GM23338 (cell line): ENCODE results near the gene C1RL. TPM values are rescaled to one million over a fixed set of nuclear protein-coding genes. Genes with fewer than 3 reads are reported as not detected.

Experiments used
- ATAC-seq: fragments of 200-7000 bp; cut with Tn5 transposase; 3 replicates; pipeline ENCODE4 v1.9.1; 2020
- DNase-seq: peaks from one replicate; pipeline ENCODE4 v3.0.0-alpha.2; 2015; ENCODE audit warnings: low spot score
- H2AFZ ChIP-seq: fragments of 200-600 bp; sonication (generic); 2 replicates; pipeline ENCODE4 v1.8.0; 2016; ENCODE audit warnings: antibody characterized with exemption, mild to moderate bottlenecking, moderate library complexity
- H3F3A ChIP-seq: fragments of 200-600 bp; sonication (generic); replicated peaks from 2 replicates; pipeline ENCODE4 v1.8.0; 2017; ENCODE audit warnings: antibody characterized with exemption, mixed run types, low read depth
- H3K27ac ChIP-seq: fragments of 200-600 bp; sonication (generic); 2 replicates; pipeline ENCODE4 v1.6.1; 2016; ENCODE audit warnings: low read depth
- H3K27me3 ChIP-seq: fragments of 200-600 bp; sonication (generic); 2 replicates; pipeline ENCODE4 v1.8.0; 2016; ENCODE audit warnings: mild to moderate bottlenecking, mixed run types, moderate library complexity; ENCODE audit not compliant: insufficient read depth
- H3K36me3 ChIP-seq: fragments of 200-600 bp; sonication (generic); 2 replicates; pipeline ENCODE4 v1.8.0; 2016; ENCODE audit warnings: mild to moderate bottlenecking; ENCODE audit not compliant: insufficient read depth
- H3K4me1 ChIP-seq: fragments of 200-600 bp; sonication (generic); 2 replicates; pipeline ENCODE4 v1.8.0; 2016; ENCODE audit warnings: mild to moderate bottlenecking, moderate library complexity; ENCODE audit not compliant: insufficient read depth
- H3K4me2 ChIP-seq: fragments of 200-600 bp; sonication (generic); 2 replicates; pipeline ENCODE4 v1.7.1; 2017; ENCODE audit warnings: mixed run types
- H3K4me3 ChIP-seq: fragments of 200-600 bp; sonication (generic); 2 replicates; pipeline ENCODE4 v1.6.1; 2016; ENCODE audit warnings: mixed run types
- H3K79me2 ChIP-seq: fragments of 200-600 bp; sonication (generic); replicated peaks from 2 replicates; pipeline ENCODE4 v1.8.0; 2017; ENCODE audit warnings: mild to moderate bottlenecking; ENCODE audit not compliant: insufficient read depth
- H3K9me2 ChIP-seq: fragments of 200-600 bp; sonication (generic); 2 replicates; pipeline ENCODE4 v1.8.0; 2017; ENCODE audit not compliant: insufficient read depth
- H4K20me1 ChIP-seq: fragments of 200-600 bp; sonication (generic); replicated peaks from 2 replicates; pipeline ENCODE4 v1.8.0; 2017; ENCODE audit warnings: mild to moderate bottlenecking; ENCODE audit not compliant: insufficient read depth
- H3K27ac Mint-ChIP-seq: 2 replicates; pipeline ENCODE4 v1.8.0; 2020; ENCODE audit warnings: inconsistent platforms, mild to moderate bottlenecking, moderate library complexity, mixed read lengths
- H3K27me3 Mint-ChIP-seq: 3 replicates; pipeline ENCODE4 v1.8.0; 2022; ENCODE audit warnings: low read depth, mild to moderate bottlenecking, moderate library complexity, mixed read lengths, inconsistent platforms; ENCODE audit not compliant: insufficient read depth, poor library complexity
- H3K36me3 Mint-ChIP-seq: 3 replicates; pipeline ENCODE4 v1.8.0; 2021; ENCODE audit warnings: low read depth, mild to moderate bottlenecking, inconsistent platforms, moderate library complexity, mixed read lengths
- H3K4me1 Mint-ChIP-seq: 3 replicates; pipeline ENCODE4 v1.8.0; 2020; ENCODE audit warnings: mild to moderate bottlenecking, inconsistent platforms, mixed read lengths
- H3K4me3 Mint-ChIP-seq: 3 replicates; pipeline ENCODE4 v1.8.0; 2021; ENCODE audit warnings: moderate library complexity, mild to moderate bottlenecking, inconsistent platforms, mixed read lengths
- H3K9me3 Mint-ChIP-seq: 3 replicates; pipeline ENCODE4 v1.8.0; 2020; ENCODE audit warnings: moderate library complexity, mild to moderate bottlenecking, inconsistent platforms, mixed read lengths
- CREB1 ChIP-seq: fragments of 250-450 bp; sonication (Bioruptor Pico); IDR thresholded peaks from 2 replicates; pipeline ENCODE4 v1.5.0; 2020; ENCODE audit warnings: low read depth, mild to moderate bottlenecking, moderate library complexity
- CTCF ChIP-seq, 2 experiments: fragments of 200-600 bp in 1 of 2; sonication (generic) in 1 of 2; conservative IDR thresholded peaks; 2 replicates each; pipeline versions ENCODE4 v1.5.1 to v1.6.1; 2016 to 2017; ENCODE audit warnings: antibody characterized with exemption in 2 of 2, low read depth in 2 of 2, mild to moderate bottlenecking in 2 of 2, moderate library complexity in 1 of 2
- ETS1 ChIP-seq: IDR thresholded peaks from 2 replicates; pipeline ENCODE4 v1.6.1; 2016; ENCODE audit warnings: antibody characterized with exemption
- EZH2 ChIP-seq: fragments of 200-600 bp; sonication (generic); IDR thresholded peaks from one replicate; pipeline ENCODE4 v1.8.0; 2017; ENCODE audit warnings: antibody characterized with exemption, mild to moderate bottlenecking, low read depth; ENCODE audit not compliant: unreplicated experiment
- EZH2phosphoT487 ChIP-seq: fragments of 200-600 bp; sonication (generic); IDR thresholded peaks from one replicate; pipeline ENCODE4 v1.8.1; 2018; ENCODE audit warnings: antibody characterized with exemption; ENCODE audit not compliant: unreplicated experiment
- JUNB ChIP-seq: IDR thresholded peaks from one replicate; pipeline ENCODE4 v1.6.1; 2016; ENCODE audit warnings: antibody characterized with exemption; ENCODE audit not compliant: unreplicated experiment
- NANOG ChIP-seq: IDR thresholded peaks from 2 replicates; pipeline ENCODE4 v1.6.1; 2016; ENCODE audit warnings: antibody characterized with exemption, borderline replicate concordance
- POLR2AphosphoS5 ChIP-seq: IDR thresholded peaks from 2 replicates; pipeline ENCODE4 v1.6.1; 2016; ENCODE audit warnings: antibody characterized with exemption, low read depth
- REST ChIP-seq: IDR thresholded peaks from one replicate; pipeline ENCODE4 v1.6.1; 2018; ENCODE audit warnings: antibody characterized with exemption; ENCODE audit not compliant: unreplicated experiment
- STAT1 ChIP-seq: IDR thresholded peaks from one replicate; pipeline ENCODE4 v1.6.1; 2016; ENCODE audit warnings: antibody characterized with exemption; ENCODE audit not compliant: unreplicated experiment
- ZNF114 ChIP-seq: fragments of 250-450 bp; sonication (Bioruptor Pico); IDR thresholded peaks from 2 replicates; pipeline ENCODE4 v1.5.0; 2020; ENCODE audit warnings: mild to moderate bottlenecking, moderate library complexity
- ZNF331 ChIP-seq: fragments of 250-450 bp; sonication (Bioruptor Pico); IDR thresholded peaks from 2 replicates; pipeline ENCODE4 v1.5.0; 2020; ENCODE audit warnings: low read depth, mild to moderate bottlenecking, moderate library complexity
- ZNF462 ChIP-seq: fragments of 250-450 bp; sonication (Bioruptor Pico); IDR thresholded peaks from 2 replicates; pipeline ENCODE4 v1.5.0; 2020; ENCODE audit warnings: mild to moderate bottlenecking, moderate library complexity
- polyA plus RNA-seq: library from polyadenylated mRNA; unstranded; fragments of >200 nt; fragmentation: Nextera tagmentation; extraction: Ambion mirVana; gene quantifications from 2 replicates; pipeline ENCODE4 v1.2.1, GENCODE V29; 2016
- total RNA-seq: library from RNA; depleted of rRNA; stranded (reverse); fragments of >200 nt; shearing (Covaris generic); gene quantifications from 2 replicates; pipeline ENCODE4 v1.2.3, GENCODE V29; 2014

The C1RL gene
- total and polyA plus RNA-seq, 2 experiments from 2014 or later, result 7.3 to 8.8 TPM

GRCh38 chr12:7089196-7089871 lies 19.7 kb downstream of the C1RL start:
- Mint-ChIP-seq H3K27ac (no peak overlapping the region), H3K36me3 (peaks cover 2% of the 10 kb centered on the region; the same call in 1 of the 3 replicates), H3K4me1 (peaks cover 20% of the 10 kb centered on the region), H3K27me3 (peaks cover 8% of the 10 kb centered on the region), H3K9me3 (no peaks in the 10 kb centered on the region), H3K4me3 (no peak overlapping the region; the same call in 2 of the 3 replicates)
- ATAC-seq (no peak), DNase-seq (no peak)
- H3K4me2 ChIP-seq, result no peak overlapping the region
- H3K27me3 ChIP-seq, result no peaks in the 10 kb centered on the region
- H3K27ac ChIP-seq, result no peak overlapping the region
- no peak overlapping the region for H3K4me3 ChIP-seq
- H3F3A ChIP-seq, result no peaks in the 10 kb centered on the region
- peaks cover 12% of the 10 kb centered on the region for H3K4me1 ChIP-seq
- H3K79me2 ChIP-seq, result no peaks in the 10 kb centered on the region
- H2AFZ ChIP-seq, result no peak overlapping the region
- H3K36me3 ChIP-seq, result no peaks in the 10 kb centered on the region
- 0 out of 2 replicates have a peak, but pooled peaks cover 3% of the 10 kb centered on the region for H3K9me2 ChIP-seq
- no peaks in the 10 kb centered on the region for H4K20me1 ChIP-seq
- no peak for TF ChIP-seq ETS1
- TF ChIP-seq NANOG, result no peak
- TF ChIP-seq REST, result no peak
- TF ChIP-seq POLR2AphosphoS5, result no peak
- TF ChIP-seq STAT1, result no peak
- no peak for TF ChIP-seq EZH2phosphoT487
- TF ChIP-seq CREB1 (CRISPR knock-in tag), result no peak
- no peak for TF ChIP-seq JUNB
- no peak for TF ChIP-seq CTCF (conservative IDR thresholded peaks at IDR 0.05; ENCODE audit: low read depth in 2 of 2)
- TF ChIP-seq EZH2, result no peak
- TF ChIP-seq ZNF462, result no peak
- no peak for TF ChIP-seq ZNF114 (CRISPR knock-in tag)
- no peak for TF ChIP-seq ZNF331 (CRISPR knock-in tag)
